HEK293 (cell line): ENCODE measurements around the gene SPEM2.

Source experiments
- CTCF ChIA-PET: fragments of 350-600 bp; formaldehyde crosslinking; extraction: SDS; loops from one replicate; lab custom pipeline; 2021; ENCODE audit warnings: antibody characterized with exemption; lab: Yijun Ruan, JAX
- POLR2A ChIA-PET: fragments of 300-600 bp; formaldehyde crosslinking; extraction: SDS; loops from one replicate; lab custom pipeline; 2020; ENCODE audit warnings: antibody characterized with exemption, inconsistent platforms; lab: Yijun Ruan, JAX
- H3K27ac ChIP-seq: fragments of 200-500 bp; sonication (Bioruptor generic); 2 replicates; pipeline ENCODE4 v1.5.1; 2014; ENCODE audit warnings: low read depth, low read length, control low read depth, inconsistent platforms; ENCODE audit errors: extremely low read depth
- H3K36me3 ChIP-seq, 2 experiments: fragments of 200-500 bp in 1 of 2; sonication (Bioruptor generic) in 1 of 2; 1 replicate in 1 of 2; 2 replicates in 1 of 2; pipeline ENCODE4 v1.5.1; 2014 to 2017; ENCODE audit warnings: inconsistent platforms in 2 of 2, low read length in 2 of 2; ENCODE audit not compliant: control insufficient read depth in 2 of 2, insufficient read depth in 1 of 2
- H3K4me1 ChIP-seq: fragments of 200-500 bp; sonication (Bioruptor generic); 2 replicates; pipeline ENCODE4 v1.5.1; 2014; ENCODE audit warnings: mild to moderate bottlenecking, low read length, inconsistent platforms; ENCODE audit not compliant: control insufficient read depth, insufficient read depth
- H3K4me3 ChIP-seq: 2 replicates; pipeline ENCODE4 v1.5.1; 2011; ENCODE audit warnings: low read depth, mild to moderate bottlenecking, control low read depth, low read length, moderate library complexity
- H3K9me3 ChIP-seq: fragments of 200-500 bp; sonication (Bioruptor generic); 2 replicates; pipeline ENCODE4 v1.5.1; 2014; ENCODE audit warnings: low read depth, low read length, inconsistent platforms; ENCODE audit not compliant: control insufficient read depth, insufficient read depth
- GLIS2 ChIP-seq: fragments of 450-650 bp; formaldehyde crosslinking; IDR thresholded peaks from 2 replicates; pipeline ENCODE4 v1.5.1; 2016; ENCODE audit warnings: missing biosample characterization, missing genetic modification characterization
- KLF16 ChIP-seq: fragments of 450-650 bp; formaldehyde crosslinking; IDR thresholded peaks from 2 replicates; pipeline ENCODE4 v1.5.1; 2017; ENCODE audit warnings: missing biosample characterization, missing genetic modification characterization
- KLF8 ChIP-seq: fragments of 450-650 bp; formaldehyde crosslinking; IDR thresholded peaks from 2 replicates; pipeline ENCODE4 v1.5.1; 2016; ENCODE audit warnings: missing biosample characterization, missing genetic modification characterization
- MZF1 ChIP-seq: fragments of 450-650 bp; formaldehyde crosslinking; IDR thresholded peaks from 2 replicates; pipeline ENCODE4 v1.5.1; 2017; ENCODE audit warnings: missing biosample characterization, missing genetic modification characterization, borderline replicate concordance
- ZFHX2 ChIP-seq: fragments of 450-650 bp; formaldehyde crosslinking; conservative IDR thresholded peaks from 2 replicates; pipeline ENCODE4 v1.5.1; 2016; ENCODE audit warnings: missing biosample characterization, missing genetic modification characterization
- ZFP37 ChIP-seq: fragments of 450-650 bp; formaldehyde crosslinking; IDR thresholded peaks from 2 replicates; pipeline ENCODE4 v1.5.1; 2016; ENCODE audit warnings: missing biosample characterization, missing genetic modification characterization
- ZNF138 ChIP-seq: fragments of 450-650 bp; formaldehyde crosslinking; IDR thresholded peaks from 2 replicates; pipeline ENCODE4 v1.5.1; 2016; ENCODE audit warnings: missing biosample characterization, missing genetic modification characterization, borderline replicate concordance
- ZNF140 ChIP-seq: fragments of 450-650 bp; formaldehyde crosslinking; IDR thresholded peaks from 2 replicates; pipeline ENCODE4 v1.5.1; 2016; ENCODE audit warnings: missing biosample characterization, missing genetic modification characterization
- ZNF16 ChIP-seq: fragments of 450-650 bp; formaldehyde crosslinking; IDR thresholded peaks from 2 replicates; pipeline ENCODE4 v1.5.1; 2016; ENCODE audit warnings: low read depth, missing biosample characterization, missing genetic modification characterization
- ZNF169 ChIP-seq: fragments of 450-650 bp; formaldehyde crosslinking; IDR thresholded peaks from 2 replicates; pipeline ENCODE4 v1.5.1; 2016; ENCODE audit warnings: missing biosample characterization, missing genetic modification characterization
- ZNF292 ChIP-seq: fragments of 450-650 bp; formaldehyde crosslinking; IDR thresholded peaks from 2 replicates; pipeline ENCODE4 v1.5.1; 2016; ENCODE audit warnings: low read depth, missing biosample characterization, missing genetic modification characterization, borderline replicate concordance
- ZNF423 ChIP-seq: fragments of 450-650 bp; formaldehyde crosslinking; IDR thresholded peaks from 2 replicates; pipeline ENCODE4 v1.5.1; 2016; ENCODE audit warnings: missing biosample characterization, missing genetic modification characterization
- ZNF560 ChIP-seq: fragments of 450-650 bp; formaldehyde crosslinking; IDR thresholded peaks from 2 replicates; pipeline ENCODE4 v1.5.1; 2017; ENCODE audit warnings: missing biosample characterization, missing genetic modification characterization, borderline replicate concordance
- ZNF561 ChIP-seq: fragments of 450-650 bp; IDR thresholded peaks from 2 replicates; pipeline ENCODE4 v1.5.1; 2018; ENCODE audit warnings: missing biosample characterization, missing genetic modification characterization, borderline replicate concordance
- ZNF624 ChIP-seq: fragments of 450-650 bp; formaldehyde crosslinking; IDR thresholded peaks from 2 replicates; pipeline ENCODE4 v1.5.1; 2017; ENCODE audit warnings: missing biosample characterization, missing genetic modification characterization
- ZNF664 ChIP-seq: fragments of 450-650 bp; formaldehyde crosslinking; IDR thresholded peaks from 2 replicates; pipeline ENCODE4 v1.5.1; 2016; ENCODE audit warnings: missing biosample characterization, missing genetic modification characterization
- ZNF768 ChIP-seq: fragments of 450-650 bp; formaldehyde crosslinking; IDR thresholded peaks from 2 replicates; pipeline ENCODE4 v1.5.1; 2018; ENCODE audit warnings: missing biosample characterization, mild to moderate bottlenecking, missing genetic modification characterization
- ZNF830 ChIP-seq: fragments of 450-650 bp; IDR thresholded peaks from 2 replicates; pipeline ENCODE4 v1.5.0; 2018; ENCODE audit warnings: missing biosample characterization, missing genetic modification characterization, low read depth, mild to moderate bottlenecking, moderate library complexity
- ZNF843 ChIP-seq: fragments of 450-650 bp; formaldehyde crosslinking; IDR thresholded peaks from 2 replicates; pipeline ENCODE4 v1.5.1; 2016; ENCODE audit warnings: missing biosample characterization, missing genetic modification characterization
- TF ChIP-seq, protein P1 (sequence below): fragments of 450-650 bp; formaldehyde crosslinking; IDR thresholded peaks from 2 replicates; pipeline ENCODE4 v1.5.1; 2016; ENCODE audit warnings: missing biosample characterization, missing genetic modification characterization
- TF ChIP-seq, protein P2 (sequence below): fragments of 450-650 bp; formaldehyde crosslinking; conservative IDR thresholded peaks from 2 replicates; pipeline ENCODE4 v1.5.1; 2016; ENCODE audit warnings: low read depth, missing biosample characterization, missing genetic modification characterization
- TF ChIP-seq, protein P3 (sequence below): fragments of 450-650 bp; formaldehyde crosslinking; IDR thresholded peaks from 2 replicates; pipeline ENCODE4 v1.5.1; 2016; ENCODE audit warnings: missing biosample characterization, missing genetic modification characterization

SPEM2 gene

DNA sequence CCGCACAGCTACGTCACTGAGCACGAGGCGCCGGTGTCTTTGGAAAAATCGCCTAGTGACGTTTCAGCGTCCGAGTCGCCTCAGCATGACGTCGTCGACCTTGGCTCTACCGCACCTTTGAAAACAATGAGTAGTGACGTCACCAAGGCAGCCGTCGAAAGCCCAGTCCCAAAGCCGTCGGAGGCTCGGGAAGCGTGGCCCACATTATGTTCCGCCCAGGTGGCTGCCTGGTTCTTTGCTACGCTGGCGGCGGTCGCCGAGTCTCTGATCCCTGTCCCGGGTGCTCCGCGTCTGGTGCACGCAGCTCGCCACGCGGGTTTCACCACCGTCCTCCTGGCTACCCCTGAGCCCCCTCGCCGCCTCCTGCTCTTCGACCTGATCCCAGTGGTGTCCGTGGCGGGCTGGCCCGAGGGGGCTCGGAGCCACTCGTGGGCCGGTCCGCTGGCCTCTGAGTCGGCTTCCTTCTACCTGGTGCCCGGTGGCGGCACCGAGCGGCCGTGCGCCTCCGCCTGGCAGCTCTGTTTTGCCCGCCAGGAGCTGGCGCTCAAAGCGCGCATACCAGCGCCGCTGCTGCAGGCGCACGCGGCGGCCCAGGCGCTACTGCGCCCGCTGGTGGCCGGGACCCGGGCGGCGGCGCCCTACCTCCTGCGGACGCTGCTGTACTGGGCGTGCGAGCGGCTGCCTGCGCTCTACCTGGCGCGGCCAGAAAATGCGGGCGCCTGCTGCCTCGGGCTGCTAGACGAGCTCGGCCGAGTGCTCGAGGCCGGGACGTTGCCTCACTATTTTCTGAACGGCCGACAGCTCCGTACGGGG, 11.3 kb downstream of the SPEM2 start (continued):
- TF ChIP-seq KLF8 (tag by site-specific recombination) (peak; percentile 46; the same call in 1 of the 2 replicates), ZNF169 (tag by site-specific recombination) (no peak), ZNF664 (tag by site-specific recombination) (no peak), GLIS2 (peak; percentile 62; the same call in 1 of the 2 replicates), KLF16 (0 out of 2 replicates have a peak, but pooled peaks have one; percentile 31), ZFP37 (tag by site-specific recombination) (no peak)
- TF ChIP-seq, protein P1, sequence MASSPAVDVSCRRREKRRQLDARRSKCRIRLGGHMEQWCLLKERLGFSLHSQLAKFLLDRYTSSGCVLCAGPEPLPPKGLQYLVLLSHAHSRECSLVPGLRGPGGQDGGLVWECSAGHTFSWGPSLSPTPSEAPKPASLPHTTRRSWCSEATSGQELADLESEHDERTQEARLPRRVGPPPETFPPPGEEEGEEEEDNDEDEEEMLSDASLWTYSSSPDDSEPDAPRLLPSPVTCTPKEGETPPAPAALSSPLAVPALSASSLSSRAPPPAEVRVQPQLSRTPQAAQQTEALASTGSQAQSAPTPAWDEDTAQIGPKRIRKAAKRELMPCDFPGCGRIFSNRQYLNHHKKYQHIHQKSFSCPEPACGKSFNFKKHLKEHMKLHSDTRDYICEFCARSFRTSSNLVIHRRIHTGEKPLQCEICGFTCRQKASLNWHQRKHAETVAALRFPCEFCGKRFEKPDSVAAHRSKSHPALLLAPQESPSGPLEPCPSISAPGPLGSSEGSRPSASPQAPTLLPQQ (tag by site-specific recombination), result 0 out of 2 replicates have a peak, but pooled peaks have one; percentile 18
- TF ChIP-seq, all 188 proteins: peak for 27

DNA sequence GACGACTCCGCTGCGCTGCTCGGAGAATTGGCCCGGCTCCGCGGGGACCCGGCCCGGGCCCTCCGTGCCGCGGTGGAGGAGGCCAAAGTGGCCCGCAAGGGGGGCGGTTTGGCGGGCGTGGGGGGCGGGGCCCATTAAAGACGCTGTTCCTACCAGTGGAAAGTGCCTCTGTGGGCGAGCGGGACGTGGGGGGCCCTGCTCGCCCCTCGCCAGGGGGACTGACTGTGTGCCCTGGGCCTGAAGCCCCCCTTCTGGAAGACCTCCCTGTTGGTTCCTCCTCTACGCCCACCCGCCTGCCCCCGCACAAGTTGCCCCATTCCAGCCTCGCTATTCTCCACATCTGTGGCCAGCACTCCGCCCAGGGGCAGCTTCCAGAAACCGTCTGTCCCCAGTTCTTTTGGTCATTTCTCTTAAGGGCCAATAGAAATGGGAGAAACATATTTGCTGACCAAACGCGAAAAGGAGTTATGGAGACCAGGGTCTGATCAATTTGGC, 12.0 kb downstream of the SPEM2 start:
- H3K9me3 ChIP-seq, result no peaks in the 10 kb centered on the region
- ChIA-PET POLR2A (interaction anchor here (0.7 to 3.5 kb wide), 6 partner anchors 8 to 81 kb away, joined by 3 to 45 read pairs (median 5); partner anchors contain the start of genes CHRNB1, POLR2A and TMEM256), CTCF (interaction anchor here (0.6 to 3.9 kb wide), 28 partner anchors 8 to 377 kb away, joined by 3 to 37 read pairs (median 5); partner anchors contain the start of genes CHRNB1, NEURL4, SLC2A4 and SLC35G6)
- H3K4me1 ChIP-seq, result peaks cover 18% of the 10 kb centered on the region
- no peaks in the 10 kb centered on the region for H3K36me3 ChIP-seq
- no peak for TF ChIP-seq ZNF830 (tag by site-specific recombination)
- TF ChIP-seq ZFHX2 (tag by site-specific recombination), result peak; percentile 49; the same call in 1 of the 2 replicates
- TF ChIP-seq ZNF624 (tag by site-specific recombination), result no peak
- no peak for TF ChIP-seq ZNF138 (tag by site-specific recombination)
- TF ChIP-seq ZNF664 (tag by site-specific recombination), result no peak
- TF ChIP-seq, protein P1 (tag by site-specific recombination), result no peak
- no peak overlapping the region for H3K4me3 ChIP-seq
- peak overlapping the region; percentile 9; the same call in 1 of the 2 replicates for H3K27ac ChIP-seq

DNA sequence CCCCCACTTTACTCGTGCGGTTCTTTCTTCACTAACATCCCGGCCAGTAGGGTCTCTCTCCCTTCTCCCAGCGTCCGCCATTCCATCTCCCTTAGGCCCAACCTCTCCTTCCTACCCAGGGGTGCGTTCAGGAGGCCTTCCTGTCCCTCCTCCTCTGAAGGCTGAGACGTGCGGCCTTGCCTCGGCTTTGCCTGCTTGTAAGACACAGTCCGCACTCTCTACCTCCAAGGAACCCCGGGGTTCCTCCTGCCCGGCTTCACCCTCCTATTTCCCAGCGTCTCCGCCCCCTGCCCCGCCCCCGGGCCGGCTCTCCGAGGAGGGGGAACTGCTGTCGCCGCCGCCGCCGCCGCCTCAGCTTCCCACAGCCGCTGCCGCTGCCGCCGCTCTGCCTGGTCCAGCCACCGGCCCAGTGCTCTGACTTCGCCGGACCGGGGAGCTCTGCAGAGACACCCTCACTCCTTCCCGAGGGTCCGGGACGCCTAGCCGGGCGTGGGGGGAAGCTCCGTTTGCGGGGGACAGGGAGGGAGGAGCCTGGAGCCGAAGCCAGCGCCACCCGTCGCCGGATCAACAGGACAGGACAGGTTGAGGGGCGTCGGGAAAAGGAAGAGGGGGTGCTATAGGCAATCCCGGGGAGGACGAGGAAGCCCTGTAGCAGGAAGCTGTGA, 12.7 kb downstream of the SPEM2 start:
- Histone ChIP-seq H3K4me3 (no peak overlapping the region), H3K4me1 (peaks cover 18% of the 10 kb centered on the region), H3K36me3 (no peaks in the 10 kb centered on the region), H3K27ac (0 out of 2 replicates have a peak overlapping the region, but pooled peaks have one; percentile 9), H3K9me3 (no peaks in the 10 kb centered on the region)
- ChIA-PET POLR2A (interaction anchor here (0.5 kb wide), 1 partner anchor 757 kb away, joined by 4 read pairs; no protein-coding TSS in a partner anchor), CTCF (interaction anchor here (0.8 to 3.9 kb wide), 4 partner anchors 7 to 123 kb away, joined by 3 to 37 read pairs (median 8); partner anchors contain the start of genes CHRNB1 and TMEM95)
- TF ChIP-seq ZNF138 (tag by site-specific recombination) (no peak), ZNF768 (no peak), ZNF423 (tag by site-specific recombination) (no peak), ZNF560 (no peak), ZNF140 (tag by site-specific recombination) (no peak), ZNF16 (tag by site-specific recombination) (no peak), ZNF843 (no peak), ZNF561 (tag by site-specific recombination) (no peak), ZNF292 (no peak), MZF1 (tag by site-specific recombination) (no peak)
- TF ChIP-seq, protein P2, sequence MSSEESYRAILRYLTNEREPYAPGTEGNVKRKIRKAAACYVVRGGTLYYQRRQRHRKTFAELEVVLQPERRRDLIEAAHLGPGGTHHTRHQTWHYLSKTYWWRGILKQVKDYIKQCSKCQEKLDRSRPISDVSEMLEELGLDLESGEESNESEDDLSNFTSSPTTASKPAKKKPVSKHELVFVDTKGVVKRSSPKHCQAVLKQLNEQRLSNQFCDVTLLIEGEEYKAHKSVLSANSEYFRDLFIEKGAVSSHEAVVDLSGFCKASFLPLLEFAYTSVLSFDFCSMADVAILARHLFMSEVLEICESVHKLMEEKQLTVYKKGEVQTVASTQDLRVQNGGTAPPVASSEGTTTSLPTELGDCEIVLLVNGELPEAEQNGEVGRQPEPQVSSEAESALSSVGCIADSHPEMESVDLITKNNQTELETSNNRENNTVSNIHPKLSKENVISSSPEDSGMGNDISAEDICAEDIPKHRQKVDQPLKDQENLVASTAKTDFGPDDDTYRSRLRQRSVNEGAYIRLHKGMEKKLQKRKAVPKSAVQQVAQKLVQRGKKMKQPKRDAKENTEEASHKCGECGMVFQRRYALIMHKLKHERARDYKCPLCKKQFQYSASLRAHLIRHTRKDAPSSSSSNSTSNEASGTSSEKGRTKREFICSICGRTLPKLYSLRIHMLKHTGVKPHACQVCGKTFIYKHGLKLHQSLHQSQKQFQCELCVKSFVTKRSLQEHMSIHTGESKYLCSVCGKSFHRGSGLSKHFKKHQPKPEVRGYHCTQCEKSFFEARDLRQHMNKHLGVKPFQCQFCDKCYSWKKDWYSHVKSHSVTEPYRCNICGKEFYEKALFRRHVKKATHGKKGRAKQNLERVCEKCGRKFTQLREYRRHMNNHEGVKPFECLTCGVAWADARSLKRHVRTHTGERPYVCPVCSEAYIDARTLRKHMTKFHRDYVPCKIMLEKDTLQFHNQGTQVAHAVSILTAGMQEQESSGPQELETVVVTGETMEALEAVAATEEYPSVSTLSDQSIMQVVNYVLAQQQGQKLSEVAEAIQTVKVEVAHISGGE, result no peak
- TF ChIP-seq, protein P3, sequence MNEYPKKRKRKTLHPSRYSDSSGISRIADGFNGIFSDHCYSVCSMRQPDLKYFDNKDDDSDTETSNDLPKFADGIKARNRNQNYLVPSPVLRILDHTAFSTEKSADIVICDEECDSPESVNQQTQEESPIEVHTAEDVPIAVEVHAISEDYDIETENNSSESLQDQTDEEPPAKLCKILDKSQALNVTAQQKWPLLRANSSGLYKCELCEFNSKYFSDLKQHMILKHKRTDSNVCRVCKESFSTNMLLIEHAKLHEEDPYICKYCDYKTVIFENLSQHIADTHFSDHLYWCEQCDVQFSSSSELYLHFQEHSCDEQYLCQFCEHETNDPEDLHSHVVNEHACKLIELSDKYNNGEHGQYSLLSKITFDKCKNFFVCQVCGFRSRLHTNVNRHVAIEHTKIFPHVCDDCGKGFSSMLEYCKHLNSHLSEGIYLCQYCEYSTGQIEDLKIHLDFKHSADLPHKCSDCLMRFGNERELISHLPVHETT (tag by site-specific recombination), result no peak
